KMS-11 (cell line): ENCODE measurements around the gene ANK3.

Source experiments
- H2AFZ ChIP-seq: fragments of 200-600 bp; sonication (generic); 2 replicates; pipeline ENCODE4 v1.6.1; 2016; ENCODE audit warnings: antibody characterized with exemption, mixed run types, low read depth
- H3K27ac ChIP-seq: fragments of 200-600 bp; sonication (generic); 2 replicates; pipeline ENCODE4 v1.6.1; 2016; ENCODE audit warnings: mild to moderate bottlenecking, mixed run types
- H3K27me3 ChIP-seq: fragments of 200-600 bp; sonication (generic); 2 replicates; pipeline ENCODE4 v1.6.1; 2017; ENCODE audit warnings: mild to moderate bottlenecking, low read depth, mixed run types, moderate library complexity; ENCODE audit not compliant: insufficient read depth
- H3K36me3 ChIP-seq: fragments of 200-600 bp; sonication (generic); 2 replicates; pipeline ENCODE4 v1.6.1; 2017; ENCODE audit warnings: mild to moderate bottlenecking, mixed run types; ENCODE audit not compliant: insufficient read depth
- H3K4me1 ChIP-seq: fragments of 200-600 bp; sonication (generic); 2 replicates; pipeline ENCODE4 v1.6.1; 2016; ENCODE audit warnings: mild to moderate bottlenecking, low read depth, mixed run types; ENCODE audit not compliant: poor library complexity, severe bottlenecking
- H3K4me2 ChIP-seq: fragments of 200-600 bp; sonication (generic); 2 replicates; pipeline ENCODE4 v1.7.0; 2016; ENCODE audit warnings: mild to moderate bottlenecking, mixed run types
- H3K4me3 ChIP-seq: fragments of 200-600 bp; sonication (generic); IDR thresholded peaks from 2 replicates; pipeline ENCODE4 v1.6.1; 2017; ENCODE audit warnings: low read depth, low read length, mixed read lengths; ENCODE audit not compliant: insufficient read depth
- H3K79me2 ChIP-seq: fragments of 200-600 bp; sonication (generic); 2 replicates; pipeline ENCODE4 v1.6.1; 2016; ENCODE audit warnings: low read depth, mixed run types; ENCODE audit not compliant: insufficient read depth
- H3K9ac ChIP-seq: fragments of 200-600 bp; sonication (generic); 2 replicates; pipeline ENCODE4 v1.6.1; 2016; ENCODE audit warnings: mild to moderate bottlenecking, mixed run types
- H4K20me1 ChIP-seq: fragments of 200-600 bp; sonication (generic); 2 replicates; pipeline ENCODE4 v1.6.1; 2016; ENCODE audit warnings: mild to moderate bottlenecking, mixed run types; ENCODE audit not compliant: insufficient read depth
- TF ChIP-seq, protein P1 (sequence below): fragments of 200-600 bp; sonication (generic); conservative IDR thresholded peaks from 2 replicates; pipeline ENCODE4 v1.6.1; 2017; ENCODE audit warnings: low read depth, mild to moderate bottlenecking, antibody characterized with exemption, low read length, moderate library complexity, mixed read lengths

ANK3 gene

DNA sequence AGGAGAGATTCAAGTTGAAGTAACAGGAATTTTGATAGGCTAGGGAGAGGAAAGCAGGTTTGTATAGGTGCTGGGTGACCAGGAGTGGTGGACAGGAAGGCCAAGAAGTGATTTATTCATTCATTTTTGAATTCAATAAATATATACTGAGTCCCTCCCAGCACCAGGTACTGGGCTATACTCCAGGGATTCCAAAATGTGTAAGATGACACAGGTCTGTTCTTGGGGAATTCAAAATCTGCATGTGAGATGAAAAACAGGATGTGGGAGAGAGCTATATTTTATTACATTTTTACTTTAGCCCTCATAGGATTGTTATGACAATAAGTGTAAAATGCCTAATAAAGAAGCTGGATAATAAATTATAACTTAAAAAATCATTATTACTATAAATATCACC, 134.9 kb downstream of the ANK3 start:
- H3K27ac ChIP-seq = no peak overlapping the region
- H3K79me2 ChIP-seq = peaks cover 30% of the 10 kb centered on the region; the same call in 1 of the 2 replicates
- H2AFZ ChIP-seq = no peak overlapping the region
- H3K4me1 ChIP-seq = peaks cover 20% of the 10 kb centered on the region
- H3K9ac ChIP-seq = no peak overlapping the region
- TF ChIP-seq, protein P1, sequence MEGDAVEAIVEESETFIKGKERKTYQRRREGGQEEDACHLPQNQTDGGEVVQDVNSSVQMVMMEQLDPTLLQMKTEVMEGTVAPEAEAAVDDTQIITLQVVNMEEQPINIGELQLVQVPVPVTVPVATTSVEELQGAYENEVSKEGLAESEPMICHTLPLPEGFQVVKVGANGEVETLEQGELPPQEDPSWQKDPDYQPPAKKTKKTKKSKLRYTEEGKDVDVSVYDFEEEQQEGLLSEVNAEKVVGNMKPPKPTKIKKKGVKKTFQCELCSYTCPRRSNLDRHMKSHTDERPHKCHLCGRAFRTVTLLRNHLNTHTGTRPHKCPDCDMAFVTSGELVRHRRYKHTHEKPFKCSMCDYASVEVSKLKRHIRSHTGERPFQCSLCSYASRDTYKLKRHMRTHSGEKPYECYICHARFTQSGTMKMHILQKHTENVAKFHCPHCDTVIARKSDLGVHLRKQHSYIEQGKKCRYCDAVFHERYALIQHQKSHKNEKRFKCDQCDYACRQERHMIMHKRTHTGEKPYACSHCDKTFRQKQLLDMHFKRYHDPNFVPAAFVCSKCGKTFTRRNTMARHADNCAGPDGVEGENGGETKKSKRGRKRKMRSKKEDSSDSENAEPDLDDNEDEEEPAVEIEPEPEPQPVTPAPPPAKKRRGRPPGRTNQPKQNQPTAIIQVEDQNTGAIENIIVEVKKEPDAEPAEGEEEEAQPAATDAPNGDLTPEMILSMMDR = no peak
- no peak overlapping the region for H3K4me3 ChIP-seq
- peaks cover 11% of the 10 kb centered on the region; the same call in 1 of the 2 replicates for H4K20me1 ChIP-seq
- H3K4me2 ChIP-seq = no peak overlapping the region
- no peaks in the 10 kb centered on the region for H3K36me3 ChIP-seq
- H3K27me3 ChIP-seq = no peaks in the 10 kb centered on the region

DNA sequence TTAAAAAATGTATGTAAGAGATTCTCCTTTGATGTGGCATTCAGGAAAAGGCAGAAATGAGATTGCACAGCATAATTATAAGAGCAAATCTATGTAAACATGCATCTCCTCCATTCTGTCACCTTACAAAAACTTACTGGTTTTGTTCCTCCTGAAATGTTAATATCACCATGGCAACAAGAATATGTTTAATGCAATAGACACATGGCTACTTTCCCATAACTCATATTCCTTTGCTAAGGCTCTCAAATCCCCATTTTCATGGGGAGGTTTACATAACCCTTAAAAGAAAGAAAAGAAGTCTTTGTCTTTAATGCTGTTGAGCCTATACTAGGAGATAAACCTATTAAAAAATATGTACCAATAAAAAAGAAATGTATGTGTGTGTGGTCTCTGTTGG, 136.2 kb downstream of the ANK3 start:
- Histone ChIP-seq H3K4me2 (no peak overlapping the region), H3K4me1 (peaks cover 7% of the 10 kb centered on the region), H3K4me3 (no peak overlapping the region), H4K20me1 (0 out of 2 replicates have a peak, but pooled peaks cover 7% of the 10 kb centered on the region), H3K36me3 (no peaks in the 10 kb centered on the region), H3K9ac (no peak overlapping the region), H3K79me2 (peaks cover 17% of the 10 kb centered on the region; the same call in 1 of the 2 replicates), H2AFZ (no peak overlapping the region), H3K27ac (no peak overlapping the region), H3K27me3 (no peaks in the 10 kb centered on the region)
- TF ChIP-seq, protein P1 = no peak

DNA sequence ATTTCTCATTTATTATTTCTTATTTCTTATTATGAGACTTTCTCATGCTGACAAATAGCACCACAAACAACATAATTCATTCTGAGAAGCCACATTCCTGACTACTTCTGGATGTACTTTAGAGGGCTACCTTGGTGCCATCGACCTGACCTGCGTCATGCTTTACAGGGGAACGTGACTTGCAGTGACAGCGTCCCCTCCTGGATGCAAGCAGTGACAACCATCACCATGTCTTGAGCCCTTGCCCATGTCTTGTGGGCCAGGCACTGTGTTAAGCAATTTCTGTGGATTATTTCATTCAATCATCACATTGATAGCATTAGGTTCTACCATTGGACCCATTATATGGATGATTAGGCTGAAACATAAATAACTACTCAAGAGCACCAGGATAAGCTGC, 137.0 kb downstream of the ANK3 start:
- Histone ChIP-seq H3K27ac (no peak overlapping the region), H2AFZ (no peak overlapping the region), H3K79me2 (peaks cover 15% of the 10 kb centered on the region; the same call in 1 of the 2 replicates), H3K36me3 (no peaks in the 10 kb centered on the region), H3K4me2 (no peak overlapping the region), H3K9ac (no peak overlapping the region), H3K27me3 (no peaks in the 10 kb centered on the region), H4K20me1 (0 out of 2 replicates have a peak, but pooled peaks cover 7% of the 10 kb centered on the region), H3K4me3 (no peak overlapping the region), H3K4me1 (peaks cover under 1% of the 10 kb centered on the region)
- TF ChIP-seq, protein P1 = no peak

DNA sequence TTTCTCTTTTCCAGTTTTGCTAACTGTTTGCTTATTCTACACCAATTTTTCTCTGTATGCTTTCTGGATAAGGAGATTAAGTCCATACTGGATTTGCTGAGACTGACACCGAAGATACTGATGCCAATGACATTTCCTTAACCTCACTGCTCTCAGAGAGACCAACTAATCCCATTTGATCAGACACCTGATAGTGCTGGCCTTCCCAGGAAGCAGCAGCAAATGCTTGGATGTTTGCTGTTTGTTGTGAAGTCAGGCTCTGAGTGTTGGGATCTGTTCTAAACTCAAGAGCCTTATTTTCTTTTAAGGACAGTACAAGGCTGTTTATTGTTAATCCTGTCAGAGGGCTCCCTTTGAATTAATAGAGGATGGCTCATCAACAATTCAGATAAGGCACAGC, 143.3 kb downstream of the ANK3 start:
- Histone ChIP-seq H3K4me3 (no peak overlapping the region), H3K4me2 (no peak overlapping the region), H3K4me1 (peaks cover 10% of the 10 kb centered on the region), H2AFZ (no peak overlapping the region), H3K9ac (no peak overlapping the region), H3K36me3 (no peaks in the 10 kb centered on the region), H3K27ac (no peak overlapping the region), H3K79me2 (peaks cover 32% of the 10 kb centered on the region; the same call in 1 of the 2 replicates), H3K27me3 (no peaks in the 10 kb centered on the region), H4K20me1 (peaks cover 19% of the 10 kb centered on the region; the same call in 1 of the 2 replicates)
- TF ChIP-seq, protein P1 = no peak
